IPS DF 6.9 (cell line): ENCODE measurements around the gene TPRG1L.

Experiments
- DNase-seq: peaks from one replicate; pipeline ENCODE4 v3.0.0-alpha.2; 2013; ENCODE audit warnings: low read depth, low spot score
- H3K27ac ChIP-seq: one replicate; pipeline ENCODE4 v1.5.1; 2013; ENCODE audit warnings: low read length, control low read depth
- H3K27me3 ChIP-seq: 2 replicates; pipeline ENCODE4 v1.6.1; 2013; ENCODE audit warnings: mild to moderate bottlenecking, low read length; ENCODE audit not compliant: control insufficient read depth, insufficient read depth
- H3K36me3 ChIP-seq: 2 replicates; pipeline ENCODE4 v1.6.1; 2013; ENCODE audit warnings: low read length; ENCODE audit not compliant: control insufficient read depth, insufficient read depth
- H3K4me1 ChIP-seq: 2 replicates; pipeline ENCODE4 v1.6.1; 2013; ENCODE audit warnings: low read length; ENCODE audit not compliant: control insufficient read depth, insufficient read depth
- H3K4me3 ChIP-seq: 2 replicates; pipeline ENCODE4 v1.5.1; 2013; ENCODE audit warnings: mild to moderate bottlenecking, low read length
- H3K9me3 ChIP-seq: 2 replicates; pipeline ENCODE4 v1.6.1; 2013; ENCODE audit warnings: low read length, inconsistent platforms; ENCODE audit not compliant: control insufficient read depth, insufficient read depth
- WGBS: extraction: QIAGEN DNeasy Blood & Tissue Kit; methylation state at CpG from one replicate; pipeline ENCODE4 v1.1.7; 2013; ENCODE audit warnings: mixed read lengths, missing lambda C conversion rate; ENCODE audit not compliant: insufficient read length, insufficient coverage; 5-methylcytosine and 5-hydroxymethylcytosine counted together

Gene TPRG1L

GRCh38 chr1:3664700-3665375 is 40.0 kb downstream of the TPRG1L start:
- no peaks in the 10 kb centered on the region for H3K9me3 ChIP-seq
- WGBS = no CpG with 5 or more reads among the region's 14 CpGs

GRCh38 chr1:3668148-3668547 is 43.3 kb downstream of the TPRG1L start:
- H3K27me3 ChIP-seq = no peaks in the 10 kb centered on the region
- WGBS = no CpG with 5 or more reads among the region's 8 CpGs
- no peak overlapping the region for H3K27ac ChIP-seq
- H3K4me3 ChIP-seq = no peak overlapping the region
- peaks cover 4% of the 10 kb centered on the region for H3K4me1 ChIP-seq
- no peaks in the 10 kb centered on the region for H3K9me3 ChIP-seq
- DNase-seq = no peak
- H3K36me3 ChIP-seq = no peaks in the 10 kb centered on the region

More at GRCh38 chr1:3664700-3665375, 40.0 kb downstream of the TPRG1L start:
- Histone ChIP-seq H3K27ac (no peak overlapping the region), H3K36me3 (no peaks in the 10 kb centered on the region), H3K27me3 (peaks cover 1% of the 10 kb centered on the region; the same call in 1 of the 2 replicates), H3K4me3 (no peak overlapping the region), H3K4me1 (peaks cover 2% of the 10 kb centered on the region; the same call in 1 of the 2 replicates)
- no peak for DNase-seq

GRCh38 chr1:3668585-3669300 is 43.9 kb downstream of the TPRG1L start:
- Histone ChIP-seq H3K27ac (no peak overlapping the region), H3K4me1 (peaks cover 4% of the 10 kb centered on the region)
- no CpG with 5 or more reads among the region's 30 CpGs for WGBS

GRCh38 chr1:3669421-3669821 is 44.6 kb downstream of the TPRG1L start:
- no CpG with 5 or more reads among the region's 14 CpGs for WGBS
- Histone ChIP-seq H3K4me1 (peaks cover 7% of the 10 kb centered on the region), H3K4me3 (no peak overlapping the region), H3K9me3 (no peaks in the 10 kb centered on the region), H3K27me3 (no peaks in the 10 kb centered on the region), H3K27ac (no peak overlapping the region), H3K36me3 (no peaks in the 10 kb centered on the region)
- DNase-seq = no peak

More at GRCh38 chr1:3668585-3669300, 43.9 kb downstream of the TPRG1L start:
- Histone ChIP-seq H3K4me3 (no peak overlapping the region), H3K27me3 (no peaks in the 10 kb centered on the region), H3K36me3 (no peaks in the 10 kb centered on the region), H3K9me3 (no peaks in the 10 kb centered on the region)
- no peak for DNase-seq

GRCh38 chr1:3669971-3670431 is 45.2 kb downstream of the TPRG1L start:
- Histone ChIP-seq H3K27me3 (no peaks in the 10 kb centered on the region), H3K4me1 (peaks cover 8% of the 10 kb centered on the region), H3K27ac (no peak overlapping the region), H3K36me3 (no peaks in the 10 kb centered on the region), H3K4me3 (no peak overlapping the region), H3K9me3 (no peaks in the 10 kb centered on the region)
- WGBS = no CpG with 5 or more reads among the region's 9 CpGs
- no peak for DNase-seq

- WGBS = no CpG with 5 or more reads among the region's 15 CpGs
- Histone ChIP-seq H3K4me3 (no peak overlapping the region), H3K27ac (no peak overlapping the region), H3K36me3 (no peaks in the 10 kb centered on the region), H3K9me3 (no peaks in the 10 kb centered on the region), H3K4me1 (peaks cover 11% of the 10 kb centered on the region), H3K27me3 (no peaks in the 10 kb centered on the region)
- no peak for DNase-seq
Observed at GRCh38 chr1:3670823-3671265, 46.0 kb downstream of the TPRG1L start.

GRCh38 chr1:3671371-3672180 is 46.8 kb downstream of the TPRG1L start:
- no CpG with 5 or more reads among the region's 29 CpGs for WGBS

GRCh38 chr1:3672231-3672970 is 47.6 kb downstream of the TPRG1L start:
- WGBS = no CpG with 5 or more reads among the region's 21 CpGs
- H3K4me3 ChIP-seq = no peak overlapping the region

More at GRCh38 chr1:3671371-3672180, 46.8 kb downstream of the TPRG1L start:
- no peak overlapping the region for H3K27ac ChIP-seq
- no peak for DNase-seq
- H3K36me3 ChIP-seq = no peaks in the 10 kb centered on the region
- H3K27me3 ChIP-seq = no peaks in the 10 kb centered on the region
- no peak overlapping the region for H3K4me3 ChIP-seq
- peaks cover 11% of the 10 kb centered on the region for H3K4me1 ChIP-seq
- H3K9me3 ChIP-seq = no peaks in the 10 kb centered on the region

GRCh38 chr1:3672971-3673361 is 48.2 kb downstream of the TPRG1L start:
- no peaks in the 10 kb centered on the region for H3K36me3 ChIP-seq
- no peaks in the 10 kb centered on the region for H3K27me3 ChIP-seq
- no CpG with 5 or more reads among the region's 17 CpGs for WGBS
- no peaks in the 10 kb centered on the region for H3K9me3 ChIP-seq
- H3K27ac ChIP-seq = no peak overlapping the region
- DNase-seq = no peak
- H3K4me1 ChIP-seq = peaks cover 11% of the 10 kb centered on the region
- no peak overlapping the region for H3K4me3 ChIP-seq

More at GRCh38 chr1:3672231-3672970, 47.6 kb downstream of the TPRG1L start:
- peaks cover 11% of the 10 kb centered on the region for H3K4me1 ChIP-seq
- no peaks in the 10 kb centered on the region for H3K36me3 ChIP-seq
- DNase-seq = no peak
- no peak overlapping the region for H3K27ac ChIP-seq
- H3K9me3 ChIP-seq = no peaks in the 10 kb centered on the region
- no peaks in the 10 kb centered on the region for H3K27me3 ChIP-seq
